GM18868 (cell line): Measurements from ENCODE around the gene NFIC.
"Not testable (repeated sequence)": the region's sequence is repeated elsewhere in the genome, so short reads cannot be mapped to it uniquely, and the experiment has no call there.

Experiments
- ATAC-seq: cut with Tn5 transposase; IDR thresholded peaks from one replicate; pipeline ENCODE4 v1.9.1; 2021; ENCODE audit warnings: mild to moderate bottlenecking, moderate library complexity; ENCODE audit not compliant: unreplicated experiment

Gene NFIC

DNA sequence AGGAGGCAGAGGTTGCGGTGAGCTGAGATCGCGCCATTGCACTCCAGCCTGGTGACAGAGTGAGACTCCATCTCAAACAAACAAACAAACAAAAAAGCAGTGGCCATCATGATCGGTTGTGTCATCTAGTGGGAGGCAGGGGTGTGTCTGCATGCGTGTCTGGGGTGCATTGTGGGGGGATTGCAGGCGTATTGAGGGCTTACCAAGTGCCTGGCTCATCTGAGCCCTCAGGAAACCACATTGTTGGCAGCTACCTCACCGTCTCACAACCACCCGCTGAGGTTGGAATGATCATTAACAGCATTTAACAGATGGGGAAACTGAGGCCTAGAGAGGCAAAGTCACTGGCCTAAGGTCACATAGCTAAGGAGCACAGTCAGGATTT, 30.5 kb downstream of the NFIC start:
- ATAC-seq: no peak

- no peak for ATAC-seq
These were observed 31.1 kb downstream of the NFIC start for GRCh38 chr19:3397266-3398022.

- ATAC-seq: no peak
These were observed 31.9 kb downstream of the NFIC start for GRCh38 chr19:3398114-3398899.

- no peak for ATAC-seq
These were observed 32.5 kb downstream of the NFIC start for GRCh38 chr19:3398900-3399278.

GRCh38 chr19:3399311-3399710, 32.9 kb downstream of the NFIC start:
- not testable (repeated sequence) for ATAC-seq

DNA sequence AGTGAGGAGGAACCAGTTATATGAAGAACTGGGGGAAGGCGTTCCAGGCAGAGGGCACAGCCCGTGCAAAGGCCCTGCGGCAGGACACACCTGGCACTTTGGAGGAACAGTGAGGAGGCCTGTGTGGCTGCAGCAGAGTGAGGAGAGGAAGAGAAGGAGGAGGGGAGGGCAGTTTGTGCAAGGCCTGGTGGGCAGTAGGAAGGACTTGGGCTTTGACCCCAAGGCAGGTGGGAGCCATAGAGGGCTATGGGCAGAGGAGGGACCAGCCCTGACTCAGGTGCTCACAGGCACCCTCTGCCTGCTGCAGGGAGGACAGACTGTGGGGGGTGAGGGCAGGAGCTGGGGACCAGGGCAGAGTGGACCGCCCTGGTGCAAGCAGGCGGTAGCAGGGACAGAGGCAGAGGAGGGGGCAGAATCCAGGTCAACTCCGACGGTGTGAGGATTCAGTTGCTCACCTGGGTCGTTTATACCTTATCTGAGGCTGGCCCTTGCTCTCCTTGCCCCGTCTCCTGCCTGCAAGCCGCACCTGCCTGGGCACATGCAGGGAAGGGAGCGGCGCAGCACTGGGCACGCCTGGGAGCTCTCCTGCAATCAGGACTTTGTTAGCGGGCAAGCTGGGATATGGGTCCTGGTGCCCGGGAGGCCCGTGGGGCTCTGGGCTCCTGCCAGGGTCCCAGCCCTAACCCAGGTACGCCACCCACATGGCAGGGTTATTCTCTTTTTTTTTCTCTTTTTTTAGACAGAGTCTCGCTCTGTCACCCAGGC, 34.8 kb downstream of the NFIC start:
- ATAC-seq: no peak

- ATAC-seq: no peak
These were observed 36.5 kb downstream of the NFIC start for GRCh38 chr19:3402631-3403443.

- ATAC-seq: no peak
These were observed 37.3 kb downstream of the NFIC start for GRCh38 chr19:3403489-3404323.

DNA sequence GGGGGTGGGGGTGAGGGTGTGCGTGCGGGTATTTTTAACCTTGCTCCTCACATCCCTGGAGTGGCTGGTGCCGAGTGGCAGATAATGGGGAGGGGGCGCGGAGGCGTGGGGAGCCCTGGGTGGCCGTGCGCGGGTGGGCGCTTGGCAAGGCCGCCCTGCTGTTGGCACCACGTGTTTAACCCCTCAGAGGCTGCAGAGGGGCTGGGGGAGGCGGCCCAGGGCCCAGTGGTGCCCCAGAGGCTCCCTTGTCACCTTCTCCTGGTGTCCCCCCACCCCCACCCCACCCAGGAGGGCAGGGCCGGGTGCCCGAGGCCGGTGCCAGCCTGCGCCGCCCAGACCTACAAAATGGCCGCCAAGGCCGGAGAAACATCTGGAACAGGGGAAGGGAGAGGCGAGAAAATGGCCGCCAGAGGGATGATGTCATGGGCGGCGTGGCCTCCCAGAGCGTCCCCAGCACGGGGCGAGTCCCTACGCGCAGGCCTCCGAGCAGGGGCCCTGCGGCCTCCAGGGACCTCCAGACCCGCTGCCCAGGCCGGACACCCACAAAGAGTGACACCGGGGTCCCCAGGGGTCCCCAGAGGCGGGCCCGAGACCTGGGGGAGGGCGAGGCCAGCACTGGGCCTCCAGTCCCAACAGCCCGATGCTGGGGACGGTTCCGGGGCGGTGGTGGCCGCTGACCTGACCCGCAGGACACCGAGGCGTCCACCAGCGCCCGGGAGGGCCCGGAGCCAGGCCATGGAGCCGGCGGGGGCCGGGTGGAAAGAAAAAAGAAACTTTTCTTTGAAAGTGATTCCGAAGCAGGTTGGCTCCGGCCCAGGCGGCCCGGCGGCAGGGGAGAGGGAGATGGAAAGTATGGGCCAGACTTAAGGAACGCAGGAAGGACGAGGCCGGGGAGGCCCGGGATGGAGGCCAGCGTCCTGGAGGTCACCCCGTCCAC, 38.2 kb downstream of the NFIC start:
- ATAC-seq: no peak

GRCh38 chr19:3405261-3405653, 38.9 kb downstream of the NFIC start:
- ATAC-seq: no peak

DNA sequence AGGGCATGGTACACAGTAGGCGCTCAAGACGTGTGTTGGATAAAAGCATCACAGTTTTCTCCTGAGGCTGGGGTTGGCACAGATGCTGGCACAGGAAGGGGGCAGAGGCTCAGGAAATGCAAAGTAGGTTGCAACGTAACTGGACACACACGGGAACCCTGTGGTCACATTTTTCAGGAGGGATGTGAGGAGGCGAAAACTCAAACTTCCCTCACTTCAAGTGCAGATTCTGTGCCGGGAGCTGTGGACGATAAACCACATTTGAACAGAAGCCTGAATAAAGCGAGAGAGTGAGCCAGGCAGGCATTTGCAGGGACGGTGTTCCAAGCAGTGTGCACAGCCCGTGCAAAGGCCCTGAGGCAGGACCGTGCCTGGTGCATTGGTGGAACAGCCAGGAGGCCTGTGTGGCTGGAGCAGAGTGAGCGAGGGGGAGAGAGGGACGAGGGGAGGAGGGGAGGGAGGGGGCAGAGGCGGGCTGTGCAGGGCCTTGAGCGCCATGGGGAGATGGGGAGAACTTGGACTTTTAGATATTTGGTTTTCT, 40.3 kb downstream of the NFIC start:
- no peak for ATAC-seq

DNA sequence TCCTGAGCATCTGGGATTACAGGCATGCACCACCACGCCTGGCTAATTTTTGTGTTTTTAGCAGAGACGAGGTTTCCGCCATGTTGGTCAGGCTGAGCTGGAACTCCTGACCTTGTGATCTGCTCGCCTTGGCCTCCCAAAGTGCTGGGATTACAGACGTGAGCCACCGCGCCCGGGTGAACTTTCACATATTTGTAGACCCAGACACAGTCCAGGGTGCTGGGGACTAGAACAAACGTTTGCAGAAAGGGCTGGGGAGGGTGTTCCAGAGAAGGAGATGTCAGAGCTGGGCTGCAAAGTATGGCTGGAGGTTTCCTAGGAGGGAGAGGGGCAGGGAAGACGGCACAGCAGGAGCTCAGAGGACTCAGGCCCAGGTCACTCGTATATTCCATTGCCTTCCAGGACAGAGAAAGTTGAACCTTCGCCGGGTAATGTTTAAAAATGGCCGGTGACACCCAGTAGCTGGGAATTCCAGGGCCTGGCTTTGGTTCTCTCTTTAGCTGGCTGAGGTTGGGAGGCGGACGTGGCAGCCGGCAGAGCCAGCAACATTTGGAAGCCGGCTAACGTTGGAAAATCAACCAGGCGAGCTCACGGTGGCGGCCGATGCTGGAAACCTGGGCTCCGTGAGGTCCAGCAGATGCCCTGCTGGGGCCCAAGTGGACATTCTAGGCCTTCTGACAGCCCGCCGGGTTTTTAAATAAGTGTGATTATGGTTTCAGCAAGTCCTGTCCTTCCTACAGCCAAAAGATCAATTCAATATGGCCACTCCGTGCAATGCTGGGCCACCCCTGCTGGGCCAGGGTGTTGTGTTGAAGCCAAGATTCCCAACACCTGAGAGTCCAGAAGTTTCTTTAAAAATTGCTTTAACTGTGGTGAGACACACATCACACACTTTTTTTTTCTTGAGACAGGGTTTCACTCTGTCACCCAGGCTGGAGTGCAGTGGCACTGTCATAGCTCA, 41.5 kb downstream of the NFIC start:
- ATAC-seq: no peak

- ATAC-seq: no peak
These were observed 42.6 kb downstream of the NFIC start for GRCh38 chr19:3408996-3409345.

GRCh38 chr19:3409346-3410064, 43.1 kb downstream of the NFIC start:
- ATAC-seq: no peak

DNA sequence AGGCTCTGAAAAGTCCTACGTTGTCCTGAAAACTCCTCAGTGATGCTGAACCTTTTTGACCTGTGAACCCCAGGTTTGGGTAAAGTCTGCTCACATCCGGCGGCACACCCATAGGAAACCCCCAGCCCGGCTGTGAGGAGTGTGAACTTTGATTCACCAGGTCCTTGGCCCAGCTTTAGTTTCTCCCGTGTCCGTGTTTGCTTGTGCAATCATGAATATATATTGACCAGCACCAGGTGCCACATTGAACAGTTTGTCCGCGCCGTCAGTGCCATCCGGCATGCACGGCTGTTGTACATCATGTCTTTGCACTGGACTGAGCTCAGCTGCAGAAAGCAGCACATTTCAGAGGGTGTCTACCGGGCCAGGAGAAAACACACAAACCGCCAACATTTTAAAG, 45.3 kb downstream of the NFIC start:
- ATAC-seq: no peak

- ATAC-seq: no peak
These were observed 45.7 kb downstream of the NFIC start for GRCh38 chr19:3412066-3412465.

- ATAC-seq: no peak
These were observed 47.5 kb downstream of the NFIC start for GRCh38 chr19:3413796-3414327.
